HTERT RPE-1 (cell line): ENCODE data around the gene SLC9A8.

Source experiments
- in situ Hi-C: fragments of 300-500 bp; cut with MboI; formaldehyde crosslinking; loops from 4 replicates; pipeline ENCODE4 v1.14.3; 2020; ENCODE audit warnings: low sequenced_read_pairs

The SLC9A8 gene

DNA sequence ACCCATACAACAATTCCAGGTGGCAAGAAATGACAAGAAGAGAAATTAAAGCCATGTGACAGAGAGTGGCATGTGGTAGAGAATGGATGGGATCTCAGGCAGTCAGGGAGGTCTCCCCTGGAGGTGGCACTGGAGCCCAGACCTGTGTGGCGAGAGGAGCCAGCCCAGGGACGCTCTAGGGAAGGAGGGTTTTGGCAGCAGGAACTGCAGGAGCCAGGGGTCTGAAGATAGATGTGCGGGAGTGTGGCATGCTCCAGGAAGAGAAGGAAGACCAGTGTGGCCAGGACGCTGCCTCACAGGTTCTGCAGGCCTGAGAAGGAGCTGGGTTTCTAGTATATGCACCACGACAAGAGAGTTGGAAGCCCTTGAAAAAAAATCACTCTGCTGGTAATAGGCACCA lies 57.6 kb downstream of the SLC9A8 start:
- in situ Hi-C loops: no loop called here

DNA sequence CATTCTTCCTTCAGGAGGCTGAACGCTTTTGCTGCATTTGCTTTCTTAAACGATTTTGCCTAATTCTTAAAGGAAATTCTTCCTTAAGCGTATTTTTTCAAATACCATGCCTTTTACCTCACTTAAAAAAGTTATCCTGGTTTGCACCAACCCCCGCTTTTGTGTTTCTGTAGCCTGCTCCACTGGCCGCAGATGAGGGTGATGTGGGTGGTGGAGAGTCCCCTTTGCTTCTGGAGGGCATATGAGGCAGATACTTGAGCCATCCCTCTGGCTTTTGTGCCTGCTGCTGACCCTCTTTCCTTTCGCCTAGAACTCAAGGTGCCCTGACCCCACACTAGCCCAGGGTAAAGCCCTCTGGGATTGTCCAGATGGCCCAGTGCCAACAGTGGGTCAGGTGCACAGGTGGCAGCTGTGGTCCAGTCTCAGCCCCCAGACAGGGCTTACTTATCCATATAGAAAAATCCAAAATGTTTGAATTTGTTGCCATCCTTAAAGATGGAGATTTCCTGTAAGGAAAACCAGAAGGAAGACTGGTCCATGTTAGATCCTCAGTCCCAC lies 58.8 kb downstream of the SLC9A8 start:
- in situ Hi-C loops: no loop called here

DNA sequence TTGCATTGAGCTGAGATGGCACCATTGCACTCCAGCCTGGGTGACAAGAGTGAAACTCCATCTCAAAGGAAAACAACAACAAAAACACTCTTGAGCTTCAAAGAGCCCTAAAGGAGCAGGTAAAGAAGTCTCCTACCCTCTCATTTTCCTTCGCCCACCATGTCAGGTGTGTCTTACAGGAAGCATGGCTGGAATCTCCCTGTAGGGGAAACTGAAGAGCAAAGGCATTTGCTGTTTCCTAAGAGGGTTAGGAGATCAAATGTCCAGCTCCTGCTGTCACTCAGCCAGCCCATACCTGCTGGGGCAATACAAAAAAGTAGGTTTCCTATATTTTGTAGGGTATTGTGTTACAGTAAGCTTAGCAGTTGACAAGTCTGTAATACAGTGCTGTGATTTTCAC lies 59.4 kb downstream of the SLC9A8 start:
- in situ Hi-C loops: no loop called here

DNA sequence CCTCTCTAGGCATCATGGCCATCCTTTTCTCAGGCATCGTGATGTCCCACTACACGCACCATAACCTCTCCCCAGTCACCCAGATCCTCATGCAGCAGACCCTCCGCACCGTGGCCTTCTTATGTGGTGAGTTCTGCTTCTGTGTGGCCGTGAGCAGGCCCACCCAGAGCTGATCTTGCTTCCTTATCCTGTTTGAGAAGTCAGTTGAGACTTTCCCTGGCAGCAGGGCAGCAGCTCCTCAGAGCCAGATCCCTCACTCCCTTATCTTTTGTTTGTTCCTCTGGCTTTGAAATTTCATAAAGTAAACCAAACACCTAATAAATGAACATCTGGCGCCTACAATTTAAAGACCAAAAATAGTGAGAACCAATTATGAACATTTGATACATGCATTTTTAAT lies 62.1 kb downstream of the SLC9A8 start:
- in situ Hi-C loops: no loop called here

DNA sequence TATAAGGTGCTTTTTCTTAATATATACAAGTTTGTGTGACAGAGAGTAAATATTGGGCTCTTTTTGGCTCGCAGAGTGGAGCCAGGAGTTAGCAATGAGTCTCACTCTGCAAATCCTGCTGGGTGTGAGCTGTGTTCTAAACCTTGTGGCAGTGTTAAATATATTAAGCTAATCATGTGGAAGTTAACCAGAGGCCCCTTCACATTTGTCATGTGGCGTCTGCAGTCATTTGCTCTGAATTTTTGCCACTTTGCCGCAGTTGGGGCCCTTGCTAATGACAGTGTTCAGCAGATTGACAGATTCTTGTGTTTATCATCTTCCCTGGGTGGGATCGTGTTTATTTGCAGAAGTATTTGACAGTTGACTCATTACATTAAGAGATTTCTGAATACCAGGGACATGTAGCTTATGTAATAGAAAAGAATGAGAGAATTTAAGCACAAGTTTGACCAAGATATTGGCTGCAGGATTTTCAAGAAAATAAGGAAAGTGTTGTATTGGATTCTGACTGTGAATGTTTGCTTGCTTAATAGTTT lies 64.8 kb downstream of the SLC9A8 start:
- in situ Hi-C loops: no loop called here

DNA sequence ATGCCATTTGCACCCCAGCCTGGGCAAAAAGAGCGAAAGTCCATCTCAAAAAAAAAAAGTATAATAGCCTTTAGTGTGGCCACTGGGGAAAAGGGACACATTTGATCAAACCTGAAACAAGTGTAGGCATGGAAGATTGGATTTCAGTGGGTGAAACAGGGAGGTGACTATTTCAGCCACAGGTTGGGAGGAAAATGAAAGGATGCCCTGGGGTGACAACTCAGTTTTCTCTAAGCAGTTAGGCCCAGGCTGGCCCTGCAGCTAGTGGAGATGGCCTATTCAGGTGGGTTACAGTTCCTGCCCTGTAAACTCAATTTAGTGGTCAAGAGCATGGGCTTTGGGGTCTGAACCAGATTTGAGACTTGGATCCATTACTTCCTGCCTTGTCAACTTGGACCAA lies 66.3 kb downstream of the SLC9A8 start:
- in situ Hi-C loops: no loop called here

DNA sequence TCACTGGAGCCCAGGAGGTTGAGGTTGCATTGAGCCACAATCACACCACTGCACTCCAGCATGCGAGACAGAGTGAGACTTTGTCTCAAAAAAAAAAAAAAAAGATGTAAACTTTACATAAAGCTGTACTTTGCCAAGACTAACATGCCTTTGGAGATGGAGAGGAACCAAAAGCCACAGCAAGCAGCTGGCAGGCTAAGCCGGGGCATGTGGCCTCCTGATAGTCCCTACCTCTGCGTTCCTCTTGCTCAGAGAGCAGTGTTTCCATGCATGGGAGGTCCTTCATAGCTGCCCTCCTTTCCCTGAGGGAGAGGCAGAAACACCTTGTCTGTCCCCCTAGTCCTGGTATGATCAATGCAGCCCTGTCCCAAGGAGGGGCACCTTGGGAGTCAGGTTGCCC lies 67.5 kb downstream of the SLC9A8 start:
- in situ Hi-C loops: no loop called here

DNA sequence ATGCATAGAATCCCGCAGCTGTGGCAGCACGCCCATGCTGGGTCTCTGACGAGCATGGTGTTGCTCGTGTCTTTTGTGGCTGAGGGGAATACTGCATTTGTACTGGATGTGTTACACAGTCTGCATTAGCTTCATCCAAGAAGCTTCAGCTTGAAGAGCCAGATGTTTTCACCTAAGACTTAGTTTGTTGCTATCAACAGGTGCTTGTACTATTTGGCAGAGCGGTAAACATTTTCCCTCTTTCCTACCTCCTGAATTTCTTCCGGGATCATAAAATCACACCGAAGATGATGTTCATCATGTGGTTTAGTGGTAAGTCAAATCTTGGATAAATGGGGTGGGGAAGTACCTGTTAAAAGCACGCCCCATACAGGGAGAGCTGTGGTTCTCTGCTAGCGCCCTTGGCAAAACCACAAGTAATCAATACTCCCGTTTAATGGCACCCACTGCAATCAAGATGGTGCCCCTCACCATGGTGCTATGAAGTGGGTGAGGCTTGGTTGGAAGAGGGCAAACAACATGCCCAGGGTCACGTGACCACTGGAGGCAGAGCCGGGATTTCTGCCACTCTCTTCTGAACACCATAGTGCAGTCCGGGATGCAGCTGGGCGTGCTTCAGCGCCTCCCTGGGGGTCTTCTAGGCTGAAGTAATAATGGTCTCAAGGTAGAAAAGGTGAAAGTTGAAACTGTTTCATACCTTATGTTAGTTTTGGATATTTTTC lies 68.3 kb downstream of the SLC9A8 start:
- in situ Hi-C loops: no loop called here

DNA sequence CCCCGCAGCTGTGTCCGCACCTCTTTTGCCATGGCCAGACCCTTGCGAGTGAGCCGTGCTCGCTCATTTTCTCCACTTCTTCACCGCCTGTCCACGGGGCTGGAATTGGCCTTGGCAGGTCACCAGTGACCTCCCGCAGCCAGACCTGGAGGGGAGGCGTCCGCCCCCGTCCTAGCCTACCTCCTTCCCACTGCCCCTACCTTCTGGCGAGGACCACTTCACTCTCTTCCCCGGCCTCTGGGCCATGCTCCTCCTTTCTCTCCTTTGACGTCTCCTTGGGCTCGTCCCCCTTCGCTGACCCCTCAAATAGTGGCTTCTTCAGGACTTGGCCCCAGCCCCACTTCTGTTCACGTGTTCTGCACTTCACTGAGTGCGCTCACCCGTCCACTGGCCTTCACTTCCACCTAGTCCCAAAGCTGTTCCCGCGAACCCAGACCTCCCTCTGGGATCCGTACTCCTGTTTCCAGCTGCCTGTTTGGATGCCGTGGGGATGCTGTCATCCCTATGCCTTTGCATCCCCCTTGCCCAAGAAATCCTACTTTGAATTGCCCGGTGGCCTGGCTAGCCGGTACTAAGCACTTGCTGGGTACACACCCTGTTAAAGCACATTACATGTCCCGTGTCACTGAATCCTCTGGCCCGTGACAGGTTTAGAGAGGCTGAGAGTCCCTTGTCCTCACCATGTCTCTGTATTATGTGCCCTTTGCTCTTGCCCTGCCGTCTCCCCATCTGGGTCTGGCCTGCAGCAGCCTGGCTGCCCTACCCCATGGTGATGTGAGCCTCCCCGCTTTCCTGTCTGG lies 69.7 kb downstream of the SLC9A8 start:
- in situ Hi-C loops: no loop called here

DNA sequence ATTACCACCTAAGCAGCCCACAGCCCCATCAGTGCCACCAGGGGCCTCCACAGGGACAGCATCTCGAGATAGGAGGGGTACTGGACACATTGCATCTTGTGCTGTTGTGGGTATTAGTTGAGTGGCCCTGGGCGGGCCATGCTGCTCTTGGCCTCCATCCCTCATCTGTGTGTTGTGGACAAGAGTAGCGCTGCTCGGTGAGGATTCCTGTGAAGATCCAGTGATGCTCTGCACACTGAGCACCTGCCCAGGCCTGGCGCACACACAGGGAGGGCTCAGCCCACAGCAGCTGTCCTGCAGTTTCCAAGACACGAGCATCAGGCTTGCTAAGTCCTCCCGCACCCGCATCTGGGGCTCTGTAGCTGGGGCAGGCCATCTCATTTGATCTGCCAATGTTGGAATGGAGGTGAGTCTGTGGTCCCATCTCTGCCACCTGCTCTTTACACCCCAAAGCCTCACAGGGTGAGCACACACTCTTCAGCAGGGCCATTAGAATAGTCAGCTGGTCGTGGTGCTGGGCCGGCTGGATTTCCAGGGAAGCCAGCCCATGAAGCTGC lies 70.7 kb downstream of the SLC9A8 start:
- in situ Hi-C loops: no loop called here

DNA sequence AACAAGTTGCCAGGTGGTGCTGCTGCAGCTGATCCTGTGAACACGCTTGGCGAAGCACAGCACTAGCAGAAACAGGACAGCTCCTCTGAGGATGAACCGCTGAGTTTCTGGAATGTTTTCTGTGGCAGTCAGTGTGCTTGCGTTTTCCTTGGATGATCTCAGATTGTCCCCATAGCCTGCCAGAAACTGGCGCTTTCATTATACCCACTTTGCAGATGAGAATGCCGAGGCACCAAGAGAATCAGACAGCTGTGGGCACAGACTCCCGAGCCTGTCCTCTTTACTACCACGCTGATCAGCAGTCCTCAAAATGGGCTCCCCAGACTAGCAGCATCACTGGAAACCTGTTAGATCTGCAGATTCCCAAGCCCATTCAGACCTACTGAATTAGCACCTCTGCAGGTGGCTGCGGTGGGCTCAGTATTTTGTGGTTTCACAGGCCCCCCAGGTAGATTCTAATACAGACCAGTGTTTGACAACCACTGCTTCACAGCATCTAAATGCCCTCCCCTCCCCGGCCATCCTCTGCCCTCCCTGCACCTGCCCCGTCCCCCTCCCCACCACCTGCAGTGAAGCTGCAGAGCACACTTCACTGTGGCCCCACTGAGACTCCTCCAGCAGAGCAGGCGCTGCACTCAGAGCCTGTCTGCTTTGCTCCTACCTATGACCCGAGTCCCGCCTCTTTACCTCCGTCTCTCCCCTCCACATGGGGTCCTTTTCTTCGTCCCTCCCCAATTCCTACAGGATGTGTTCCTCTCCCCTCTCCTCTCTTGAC lies 73.1 kb downstream of the SLC9A8 start:
- in situ Hi-C loops: no loop called here

DNA sequence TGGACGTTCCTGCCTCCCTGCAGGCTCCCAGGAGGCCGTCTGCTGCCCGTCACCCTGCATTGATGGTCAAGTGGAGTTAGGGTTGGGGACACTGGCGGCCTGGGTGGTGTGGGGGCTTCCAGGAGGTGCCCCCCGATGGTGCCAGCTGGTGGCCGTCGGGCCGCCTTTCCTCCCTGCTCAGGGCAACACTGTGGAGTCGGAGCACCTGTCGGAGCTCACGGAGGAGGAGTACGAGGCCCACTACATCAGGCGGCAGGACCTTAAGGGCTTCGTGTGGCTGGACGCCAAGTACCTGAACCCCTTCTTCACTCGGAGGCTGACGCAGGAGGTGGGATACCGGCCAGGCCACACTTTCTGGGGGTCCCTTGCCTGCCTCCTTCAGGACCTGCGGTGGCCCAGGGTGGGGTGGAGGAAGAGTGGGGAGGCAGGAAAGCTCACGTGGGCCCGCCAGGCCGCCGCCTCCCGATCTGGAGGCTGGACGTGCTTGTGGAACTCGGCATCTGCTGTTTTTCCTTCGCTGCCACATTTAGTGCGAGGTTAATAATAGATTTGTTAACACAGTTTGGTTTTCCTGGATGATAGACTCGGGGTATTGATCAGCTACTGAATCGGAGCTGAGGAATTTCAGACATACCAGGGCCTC lies 74.1 kb downstream of the SLC9A8 start:
- in situ Hi-C loops: no loop called here

DNA sequence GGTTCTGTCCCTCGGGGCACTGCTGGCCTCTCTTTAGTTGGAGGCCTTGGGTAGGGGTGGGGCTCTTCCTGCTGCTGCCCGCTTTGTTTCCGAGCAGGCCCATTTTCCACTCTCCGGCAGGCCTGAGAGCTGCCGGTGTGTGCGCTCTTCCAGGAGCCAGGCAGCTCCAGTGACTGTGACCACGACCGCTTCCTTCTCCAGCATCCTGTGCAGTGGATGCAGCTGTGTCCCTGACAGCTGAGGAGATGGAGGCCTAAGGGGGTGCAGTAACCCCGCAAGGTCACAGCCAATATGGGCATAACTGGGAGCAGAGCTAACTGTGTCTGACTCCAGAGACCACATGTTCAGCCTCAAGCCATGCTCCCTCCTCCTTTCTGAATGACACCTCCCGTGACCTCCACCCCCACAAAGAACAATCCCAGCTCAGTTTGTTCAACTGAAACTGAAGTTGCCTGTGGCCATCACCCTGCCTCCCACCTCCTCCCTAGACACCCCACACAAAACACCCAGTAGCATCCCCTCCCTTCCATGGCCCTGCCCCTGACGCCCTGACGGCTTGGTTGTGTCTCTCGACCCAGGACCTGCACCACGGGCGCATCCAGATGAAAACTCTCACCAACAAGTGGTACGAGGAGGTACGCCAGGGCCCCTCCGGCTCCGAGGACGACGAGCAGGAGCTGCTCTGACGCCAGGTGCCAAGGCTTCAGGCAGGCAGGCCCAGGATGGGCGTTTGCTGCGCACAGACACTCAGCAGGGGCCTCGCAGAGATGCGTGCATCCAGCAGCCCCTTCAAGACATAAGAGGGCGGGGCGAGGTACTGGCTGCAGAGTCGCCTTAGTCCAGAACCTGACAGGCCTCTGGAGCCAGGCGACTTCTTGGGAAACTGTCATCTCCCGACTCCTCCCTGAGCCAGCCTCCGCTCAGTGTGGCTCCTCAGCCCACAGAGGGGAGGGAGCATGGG lies 74.9 kb downstream of the SLC9A8 start:
- in situ Hi-C loops: no loop called here

DNA sequence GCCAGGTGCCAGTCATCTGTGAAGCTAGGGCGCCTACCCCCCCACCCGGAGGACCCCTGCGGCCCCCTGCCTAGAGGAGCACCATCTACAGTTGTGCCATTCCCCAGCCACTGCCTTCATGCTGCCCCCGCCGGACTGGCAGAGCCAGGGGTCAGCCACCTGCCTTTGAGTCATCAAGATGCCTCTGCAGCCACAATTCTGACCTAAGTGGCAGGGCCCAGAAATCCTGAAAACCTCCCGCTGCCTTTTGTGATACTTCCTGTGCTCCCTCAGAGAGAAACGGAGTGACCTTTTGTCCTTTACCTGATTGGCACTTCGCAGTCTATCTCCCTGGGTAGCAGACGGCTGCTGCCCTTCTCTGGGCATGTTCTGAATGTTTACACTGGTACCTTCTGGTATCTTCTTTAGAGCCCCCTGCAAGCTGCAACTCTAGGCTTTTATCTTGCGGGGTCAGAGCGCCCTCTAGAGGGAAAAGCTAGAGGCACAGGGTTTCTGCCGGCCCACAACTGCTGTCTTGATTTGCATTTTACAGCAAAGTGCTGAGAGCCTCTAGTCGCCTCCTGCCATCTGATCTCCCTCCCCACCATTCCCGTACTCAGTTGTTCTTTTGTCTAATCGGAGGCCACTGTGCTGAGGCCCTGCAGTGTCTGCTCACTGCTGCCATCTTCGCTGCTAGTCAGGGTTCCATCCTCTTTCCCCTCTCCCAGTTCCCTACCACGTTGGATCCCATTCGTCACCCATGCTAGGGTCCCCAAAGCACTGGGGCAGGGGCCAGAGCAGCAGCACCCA lies 75.8 kb downstream of the SLC9A8 start:
- in situ Hi-C loops: no loop called here

DNA sequence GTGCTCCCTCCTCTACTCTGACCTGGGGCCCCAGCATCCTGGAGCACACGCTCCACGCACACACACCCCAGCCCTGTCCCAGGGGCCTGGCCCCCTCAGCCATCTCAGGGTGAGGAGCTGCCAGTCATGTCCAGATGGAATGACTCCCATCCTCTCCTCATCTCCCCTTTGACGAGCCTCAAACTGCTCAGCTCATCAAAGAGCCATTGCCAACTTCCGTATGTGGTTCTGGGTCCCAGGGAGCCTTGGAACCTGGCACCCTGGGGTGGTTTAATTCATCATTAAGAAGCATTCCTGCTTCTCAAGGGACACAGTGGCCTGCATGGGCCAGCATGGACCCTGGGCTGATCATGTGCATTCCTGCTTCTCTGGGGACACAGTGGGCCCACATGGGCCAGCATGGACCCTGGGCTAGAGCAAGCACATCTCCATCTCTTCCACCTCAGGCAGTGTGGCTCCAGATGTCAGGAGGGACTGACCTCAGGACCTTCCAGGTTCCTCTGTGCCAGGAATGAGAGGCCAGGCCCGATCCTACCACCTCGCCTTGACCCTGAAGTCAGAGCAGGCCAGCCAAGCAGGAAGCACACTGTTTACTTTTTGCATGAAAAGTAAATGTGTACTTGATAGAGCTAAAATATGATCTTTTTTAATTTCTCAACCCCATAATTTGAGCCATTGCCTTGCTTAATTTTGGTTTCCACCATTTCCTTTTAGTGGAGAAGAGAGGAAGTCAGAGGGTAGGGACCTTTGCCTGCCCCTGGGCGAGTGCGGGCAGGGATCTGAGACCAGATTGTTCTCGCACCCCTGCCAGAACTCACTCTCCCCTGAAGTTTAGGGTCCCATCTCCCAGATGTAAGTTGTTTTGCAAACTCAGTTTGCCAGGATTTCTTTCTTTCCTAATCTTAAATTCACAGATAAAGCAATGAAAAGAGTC lies 76.6 kb downstream of the SLC9A8 start:
- in situ Hi-C loops: no loop called here

DNA sequence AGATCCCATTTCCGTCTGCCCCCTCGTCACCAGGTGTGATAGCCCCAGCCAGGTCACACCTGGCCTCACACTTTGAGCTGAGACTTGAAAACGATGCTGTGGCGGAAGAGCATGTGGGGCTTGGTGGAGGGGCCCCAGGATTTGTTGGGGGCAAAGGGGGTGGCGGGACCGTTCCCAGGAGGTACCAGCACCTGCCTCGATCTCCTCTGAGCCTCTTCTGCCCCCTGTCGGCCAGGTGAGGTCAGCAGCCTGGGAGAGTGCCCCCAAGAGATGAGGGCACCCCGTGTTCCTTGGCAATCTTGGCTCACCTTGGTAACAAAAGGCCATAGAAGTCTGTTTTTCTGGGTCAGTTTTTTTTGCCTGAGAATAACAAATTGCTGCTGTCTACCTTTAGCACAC lies 77.3 kb downstream of the SLC9A8 start:
- in situ Hi-C loops: no loop called here
